AG04450 (cell line): ENCODE results near the gene CUL2. TPM values are rescaled to one million over a fixed set of nuclear protein-coding genes. Genes with fewer than 3 reads are reported as not detected.

ENCODE experiments used
- CTCF ChIA-PET: fragments of 300-600, 350-600 bp; formaldehyde crosslinking; extraction: SDS; loops from one replicate; lab custom pipeline; 2022; ENCODE audit warnings: antibody characterized with exemption, inconsistent platforms; lab: Charles Lee
- POLR2A ChIA-PET: fragments of 350-600 bp; formaldehyde crosslinking; extraction: SDS; loops from one replicate; lab custom pipeline; 2021; ENCODE audit warnings: antibody characterized with exemption, inconsistent platforms; lab: Yijun Ruan, JAX
- DNase-seq: peaks from one replicate; pipeline ENCODE4 v3.0.0-alpha.2; 2011; ENCODE audit warnings: low read depth, low spot score
- H3K27ac ChIP-seq: one replicate; pipeline ENCODE4 v1.5.1; 2012; ENCODE audit warnings: low read depth, low read length, control low read depth
- H3K27me3 ChIP-seq: one replicate; pipeline ENCODE4 v1.6.0; 2012; ENCODE audit warnings: low read length; ENCODE audit not compliant: control insufficient read depth, insufficient read depth
- H3K4me3 ChIP-seq: 2 replicates; pipeline ENCODE4 v1.5.1; 2011; ENCODE audit warnings: mild to moderate bottlenecking, low read depth, low read length, control low read depth
- H3K9me3 ChIP-seq: 2 replicates; pipeline ENCODE4 v1.5.1; 2012; ENCODE audit warnings: low read length; ENCODE audit not compliant: control insufficient read depth, insufficient read depth
- CTCF ChIP-seq: IDR thresholded peaks from 2 replicates; pipeline ENCODE4 v1.5.1; 2011; ENCODE audit warnings: low read depth, low read length, control low read depth, inconsistent platforms
- polyA plus RNA-seq: library from polyadenylated mRNA; depleted of rRNA; stranded (reverse); fragments of >200 nt; gene quantifications from 2 replicates; pipeline ENCODE4 v1.2.3, GENCODE V29; 2011

Gene CUL2
- polyA plus RNA-seq, 1 experiment = 37.9 TPM

- no peaks in the 10 kb centered on the region for H3K9me3 ChIP-seq
- POLR2A ChIA-PET = no interaction called here
- H3K27ac ChIP-seq = no peak overlapping the region
- CTCF ChIA-PET = interaction anchor here (1.4 to 1.6 kb wide), 2 partner anchors 52 to 120 kb away, joined by 5 read pairs; partner anchors contain the start of gene CREM
- H3K27me3 ChIP-seq = no peaks in the 10 kb centered on the region
- DNase-seq = no peak
- no peak for TF ChIP-seq CTCF
- no peak overlapping the region for H3K4me3 ChIP-seq
Observed at GRCh38 chr10:35075228-35075627, 14.9 kb downstream of the CUL2 start.

- Histone ChIP-seq H3K9me3 (no peaks in the 10 kb centered on the region), H3K27me3 (no peaks in the 10 kb centered on the region), H3K4me3 (no peak overlapping the region), H3K27ac (no peak overlapping the region)
- CTCF ChIA-PET = interaction anchor here (0.6 to 1.6 kb wide), 2 partner anchors 121 to 130 kb away, joined by 3 to 5 read pairs; no protein-coding TSS in a partner anchor
- POLR2A ChIA-PET = no interaction called here
- no peak for DNase-seq
- no peak for TF ChIP-seq CTCF
Observed at GRCh38 chr10:35074266-35074665, 15.9 kb downstream of the CUL2 start.

GRCh38 chr10:35070521-35070920 is 19.6 kb downstream of the CUL2 start:
- no peak overlapping the region for H3K4me3 ChIP-seq
- POLR2A ChIA-PET = no interaction called here
- H3K27ac ChIP-seq = no peak overlapping the region
- no peak for TF ChIP-seq CTCF
- DNase-seq = no peak
- CTCF ChIA-PET = interaction anchor here (1.5 kb wide), 1 partner anchor 76 kb away, joined by 3 read pairs; no protein-coding TSS in a partner anchor
- H3K27me3 ChIP-seq = no peaks in the 10 kb centered on the region
- H3K9me3 ChIP-seq = no peaks in the 10 kb centered on the region

GRCh38 chr10:35063837-35064454 is 26.2 kb downstream of the CUL2 start:
- POLR2A ChIA-PET = no interaction called here
- CTCF ChIA-PET = no interaction called here
- DNase-seq = no peak
- no peak for TF ChIP-seq CTCF
- Histone ChIP-seq H3K27me3 (no peaks in the 10 kb centered on the region), H3K4me3 (no peak overlapping the region), H3K27ac (no peak overlapping the region), H3K9me3 (no peaks in the 10 kb centered on the region)

- Histone ChIP-seq H3K9me3 (no peaks in the 10 kb centered on the region), H3K27me3 (no peaks in the 10 kb centered on the region), H3K27ac (no peak overlapping the region), H3K4me3 (no peak overlapping the region)
- ChIA-PET CTCF (no interaction called here), POLR2A (no interaction called here)
- no peak for DNase-seq
- TF ChIP-seq CTCF = no peak
Observed at GRCh38 chr10:35059481-35059880, 30.7 kb downstream of the CUL2 start.
